Inferior parietal cortex (tissue), 1 donor: ENCODE data around the gene DNAH10.

Source experiments
- DNase-seq: peaks from one replicate; pipeline ENCODE4 v3.0.0-alpha.2; 2016; ENCODE audit errors: extremely low spot score

DNAH10 gene

GRCh38 chr12:123934016-123934620 is 172.0 kb downstream of the DNAH10 start:
- DNase-seq = no peak

DNA sequence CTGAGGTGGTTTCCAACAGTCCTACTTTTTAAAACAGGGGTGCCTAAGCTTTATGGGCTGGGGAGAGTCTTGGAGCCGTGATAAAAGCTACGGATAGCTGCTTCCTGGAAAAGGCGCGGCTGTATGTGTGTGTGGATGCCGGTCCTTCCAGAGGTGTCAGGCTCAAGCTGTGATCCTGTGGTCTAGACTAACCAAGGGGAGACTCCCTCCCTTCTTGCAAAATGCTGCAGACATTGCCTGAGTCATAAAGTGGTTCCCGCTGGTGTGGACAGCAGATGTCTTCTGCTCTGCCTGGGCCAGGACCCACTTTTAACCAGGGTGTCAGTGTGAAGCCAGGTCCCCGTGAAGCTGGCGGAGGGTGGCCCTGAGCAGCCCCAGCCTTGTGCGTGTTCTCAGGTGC is 172.7 kb downstream of the DNAH10 start:
- no peak for DNase-seq

- DNase-seq = no peak
These were observed 173.9 kb downstream of the DNAH10 start for GRCh38 chr12:123935956-123936355.

DNA sequence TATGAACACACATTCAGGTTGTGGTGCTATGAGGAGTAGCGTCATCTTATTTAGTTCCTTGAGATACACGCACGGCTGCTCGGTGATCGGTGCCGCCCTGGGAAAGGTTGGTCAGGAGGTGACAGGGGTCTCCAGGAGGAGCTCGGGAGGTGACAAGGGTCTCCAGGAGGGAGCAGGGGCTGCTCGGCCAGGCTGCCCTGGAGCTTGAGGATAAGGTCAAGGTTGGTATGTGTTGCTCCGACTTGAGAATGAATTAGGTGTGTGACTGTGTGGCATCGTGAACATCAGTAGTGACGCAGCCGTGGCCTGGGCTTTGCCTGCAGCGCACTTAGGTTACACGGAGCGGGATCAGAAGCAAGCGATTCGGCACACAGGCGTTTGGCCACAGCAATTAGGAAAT is 174.4 kb downstream of the DNAH10 start:
- no peak for DNase-seq

DNA sequence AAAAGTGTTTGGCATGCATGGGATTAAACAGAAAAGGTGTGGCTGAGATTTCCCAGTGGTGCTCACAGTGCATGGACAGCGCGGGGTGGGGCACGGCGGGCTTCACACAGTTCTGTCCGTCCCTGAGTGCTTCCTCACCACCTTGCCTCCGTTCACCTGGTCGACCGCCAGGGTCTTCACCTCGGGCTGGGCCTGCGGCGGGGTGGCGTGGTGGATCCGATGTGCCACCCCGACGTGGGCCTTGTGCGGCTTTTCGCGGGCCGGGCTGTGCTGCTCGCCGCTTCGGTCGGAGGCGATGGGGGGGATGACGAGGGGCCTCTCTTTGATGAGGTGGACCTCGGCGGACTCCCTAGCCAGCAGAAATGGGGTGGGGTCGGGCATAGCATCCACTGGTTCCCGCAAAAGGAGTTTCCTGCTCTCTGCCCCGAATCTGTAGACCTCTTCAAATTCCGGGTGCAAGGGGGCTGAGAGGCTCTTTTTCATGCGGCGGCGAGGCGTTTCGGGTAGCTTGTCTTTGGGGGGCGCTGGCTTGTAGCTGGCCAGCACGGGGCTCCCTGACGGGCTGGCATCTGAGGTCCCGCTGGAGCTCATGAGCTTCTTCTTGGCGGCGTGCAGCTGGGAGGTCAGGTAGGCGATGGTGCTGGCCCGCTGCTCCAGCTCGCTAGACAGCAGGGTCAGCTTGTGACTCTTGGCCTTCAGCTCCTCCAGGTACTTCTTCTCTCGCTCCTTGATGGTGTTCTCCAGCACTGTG is 175.0 kb downstream of the DNAH10 start:
- DNase-seq = no peak

DNA sequence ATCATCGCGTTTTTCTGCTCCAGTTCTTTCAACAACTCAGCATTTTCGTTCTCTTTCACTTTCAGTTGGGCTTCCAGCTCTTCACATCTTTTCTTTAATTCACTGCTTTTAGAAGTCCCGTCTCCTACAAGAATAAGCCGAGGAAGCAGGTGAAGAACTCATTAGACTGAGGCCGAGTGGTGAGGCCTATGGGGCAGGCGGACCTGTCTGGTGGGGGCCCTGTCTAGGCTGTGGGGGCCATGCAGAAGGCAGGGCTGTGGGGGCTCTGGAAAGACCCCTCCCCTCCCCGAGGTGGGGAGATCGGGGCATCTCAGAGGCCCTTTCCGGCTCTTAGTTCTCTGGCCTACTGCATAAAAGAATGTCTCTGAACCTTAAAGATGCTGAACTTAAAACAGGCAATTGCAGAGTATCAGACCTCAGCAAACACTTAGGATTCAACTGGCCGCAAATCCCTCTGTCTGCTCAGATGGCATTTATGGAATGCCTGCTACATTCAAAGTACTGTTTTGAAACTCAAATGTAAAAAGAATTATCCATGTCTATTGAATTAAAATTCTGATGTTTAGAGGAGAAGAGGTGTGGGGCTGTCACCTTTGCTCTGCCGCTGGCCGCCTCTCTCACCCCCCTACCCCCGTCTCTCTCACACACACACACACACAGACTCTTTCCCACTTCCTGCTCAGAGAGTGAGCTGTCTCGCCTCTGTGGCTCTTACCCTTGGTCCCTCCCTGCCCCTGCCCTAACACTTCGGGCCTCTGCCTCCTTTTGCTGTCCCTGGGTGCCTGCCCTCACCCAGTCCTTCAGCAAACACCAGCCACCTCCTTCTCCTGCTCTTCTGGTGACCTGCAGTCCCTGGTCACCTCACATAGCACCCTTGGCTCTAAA is 175.8 kb downstream of the DNAH10 start:
- DNase-seq = no peak

DNA sequence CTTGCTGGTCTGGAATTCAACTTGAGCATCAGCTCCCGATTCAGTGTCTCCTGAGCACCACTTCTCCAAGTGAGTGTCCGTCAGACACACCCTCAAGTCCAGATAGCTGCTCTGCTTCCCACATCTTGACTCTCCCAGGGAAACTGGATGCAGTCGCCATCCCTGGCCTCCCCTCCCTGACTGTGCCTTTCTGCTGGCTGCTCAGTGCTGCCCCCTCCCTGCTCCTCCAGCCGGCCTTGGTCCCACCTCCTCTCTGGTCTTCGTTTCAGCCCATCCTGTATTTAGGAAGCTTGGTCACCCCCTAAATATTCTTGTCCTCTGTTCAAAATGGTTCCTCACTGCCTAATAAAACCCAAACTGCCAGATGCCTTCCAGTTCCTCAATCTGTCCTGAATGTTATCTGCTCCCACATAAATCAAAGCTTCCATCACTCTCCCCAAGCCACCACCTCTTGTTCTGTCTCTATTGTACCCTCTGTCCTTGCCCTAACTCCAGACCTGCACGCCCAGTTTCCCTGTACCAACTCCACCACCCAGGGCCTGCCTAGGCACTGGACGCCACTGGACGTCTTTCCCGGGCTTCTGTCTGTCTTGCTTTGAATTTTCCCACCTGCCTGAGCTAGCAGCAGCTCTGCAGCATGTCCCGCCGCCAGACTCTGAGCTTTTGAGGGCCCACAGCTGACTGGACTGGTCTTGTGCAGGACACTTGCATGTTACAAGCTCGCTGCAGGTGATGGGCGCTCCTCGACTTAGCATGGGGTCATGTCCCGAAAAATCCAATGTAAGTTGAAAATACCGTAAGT is 176.8 kb downstream of the DNAH10 start:
- DNase-seq = no peak

GRCh38 chr12:123939716-123940626 is 177.9 kb downstream of the DNAH10 start:
- DNase-seq = peak; percentile 45

GRCh38 chr12:123940627-123940966 is 178.5 kb downstream of the DNAH10 start:
- no peak for DNase-seq

DNA sequence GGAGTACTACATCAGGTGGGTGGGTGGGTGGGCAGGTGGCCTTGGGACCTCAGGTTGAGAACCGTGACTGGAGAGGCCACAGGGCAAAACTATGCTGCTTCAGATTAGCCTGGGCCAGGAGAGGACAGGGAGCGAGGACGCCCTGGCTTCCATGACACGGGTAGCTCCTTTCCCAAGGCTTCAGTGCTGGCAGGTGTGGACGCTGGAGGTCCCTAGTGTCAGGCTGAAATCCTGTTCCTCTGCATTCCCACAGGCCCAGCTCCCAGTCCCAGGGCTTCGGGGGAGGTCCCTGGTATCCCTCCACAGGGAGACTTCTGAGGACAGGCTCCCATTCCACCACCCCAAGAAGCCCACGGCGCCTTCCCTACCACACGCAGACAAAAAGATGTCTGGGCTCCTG is 178.9 kb downstream of the DNAH10 start:
- no peak for DNase-seq

- no peak for DNase-seq
These were observed 179.6 kb downstream of the DNAH10 start for GRCh38 chr12:123941624-123942237.

DNA sequence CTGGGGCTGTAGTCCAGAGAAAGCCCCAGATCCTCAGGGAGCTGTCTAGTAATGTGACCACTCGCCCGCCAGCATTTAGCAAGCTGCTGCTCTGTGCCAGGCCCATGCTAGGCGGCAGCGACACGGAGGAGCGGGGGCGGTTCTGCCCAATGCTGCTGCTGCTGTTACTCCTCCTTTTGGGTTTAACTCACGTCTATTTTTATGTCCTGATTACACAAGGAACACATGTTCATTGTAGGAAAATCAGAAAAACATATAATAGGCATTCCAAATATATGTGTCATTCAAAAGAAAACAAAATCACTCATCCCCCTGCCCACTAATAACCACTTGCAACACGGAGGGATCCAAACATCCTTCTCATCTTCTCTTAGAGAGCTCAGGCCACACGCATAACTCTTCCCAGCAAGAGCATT is 180.1 kb downstream of the DNAH10 start:
- peak; percentile 44 for DNase-seq

DNA sequence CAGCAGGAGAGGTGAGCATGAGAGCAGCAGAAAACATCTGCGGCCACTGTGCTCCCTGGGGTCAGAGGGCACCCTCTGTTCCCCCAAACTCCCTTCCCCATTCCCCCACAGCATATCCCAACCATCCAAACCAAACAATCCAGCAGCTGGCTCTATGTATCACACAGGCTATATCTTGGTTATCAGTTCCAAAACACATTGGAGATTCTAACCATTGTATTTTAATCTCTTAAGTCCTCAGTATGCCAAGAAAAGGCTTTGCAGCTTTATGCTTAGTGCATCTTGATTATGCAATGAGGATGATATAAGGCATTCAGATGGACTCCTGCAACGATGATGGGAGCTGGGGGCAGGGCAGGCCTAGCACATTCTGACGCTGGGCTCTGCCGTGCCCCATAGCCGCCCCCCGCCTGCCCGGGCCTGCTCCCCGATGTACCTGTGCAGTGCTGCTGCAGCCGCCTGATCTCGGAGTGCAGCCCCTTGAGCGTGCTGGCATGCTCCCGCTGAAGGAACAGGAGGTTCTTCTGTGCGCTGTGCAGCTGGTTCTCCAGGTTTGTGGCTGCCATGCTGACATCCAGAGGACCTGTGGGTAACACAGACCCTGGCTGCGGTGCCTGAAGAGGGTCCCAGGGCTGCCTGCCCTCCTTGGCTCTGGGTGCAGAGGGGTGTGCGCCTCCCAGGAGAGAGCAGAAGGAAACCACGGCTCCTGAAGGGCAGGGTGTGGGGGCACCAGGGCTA is 181.0 kb downstream of the DNAH10 start:
- DNase-seq = no peak

- DNase-seq = no peak
These were observed 181.7 kb downstream of the DNAH10 start for GRCh38 chr12:123943816-123944215.

DNA sequence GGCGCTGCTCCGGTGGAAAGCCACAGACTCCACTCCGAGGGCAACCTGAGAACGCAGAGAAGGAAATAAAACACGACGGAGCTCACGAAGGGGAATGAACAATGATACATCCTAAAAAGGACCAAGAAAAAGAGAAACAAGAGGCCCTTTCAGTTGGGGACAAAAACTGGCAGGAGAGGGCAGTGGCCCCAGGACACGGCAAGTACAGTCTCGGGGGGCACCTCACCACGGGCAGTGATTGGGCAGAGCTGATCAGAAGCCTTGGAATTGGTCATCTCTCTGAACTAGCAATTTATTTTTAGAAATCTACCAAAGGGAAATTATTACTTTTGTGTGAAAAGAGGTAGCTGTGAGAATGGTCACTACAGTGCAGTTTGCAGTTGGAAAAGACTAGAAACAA is 182.6 kb downstream of the DNAH10 start:
- no peak for DNase-seq

- DNase-seq = no peak
These were observed 183.4 kb downstream of the DNAH10 start for GRCh38 chr12:123945287-123946151.

GRCh38 chr12:123946152-123946515 is 184.0 kb downstream of the DNAH10 start:
- no peak for DNase-seq
